Measurements from ENCODE around the gene NLN. TPM values are rescaled to one million over a fixed set of nuclear protein-coding genes. Genes with fewer than 3 reads are reported as not detected.
"Not testable (repeated sequence)": the region's sequence is repeated elsewhere in the genome, so short reads cannot be mapped to it uniquely, and the experiment has no call there.

NLN gene
- polyA plus RNA-seq, 1 experiment, result 15.4 TPM

DNA sequence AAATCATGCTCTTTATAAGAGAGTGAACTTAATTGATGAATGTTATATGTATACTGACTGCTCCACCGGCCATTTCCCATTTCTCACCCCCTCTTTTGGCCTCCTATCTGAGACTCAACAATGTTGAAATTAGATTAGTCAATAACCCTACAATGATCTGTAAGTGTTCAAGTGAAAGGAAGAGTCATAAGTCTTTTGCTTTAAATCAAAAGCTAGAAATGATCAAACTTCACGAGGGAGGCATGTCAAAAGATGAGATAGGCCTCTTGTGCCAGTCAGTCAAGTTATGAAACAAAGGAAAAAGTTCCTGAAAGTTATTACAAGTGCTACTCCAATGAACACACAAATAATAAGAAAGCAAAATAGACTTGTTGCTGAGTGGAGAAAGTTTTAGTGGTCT lies 83.1 kb downstream of the NLN start:
- no peak for DNase-seq (ENCODE audit: low read depth)
- POLR2A ChIA-PET, result no interaction called here
- TF ChIP-seq, protein P1, sequence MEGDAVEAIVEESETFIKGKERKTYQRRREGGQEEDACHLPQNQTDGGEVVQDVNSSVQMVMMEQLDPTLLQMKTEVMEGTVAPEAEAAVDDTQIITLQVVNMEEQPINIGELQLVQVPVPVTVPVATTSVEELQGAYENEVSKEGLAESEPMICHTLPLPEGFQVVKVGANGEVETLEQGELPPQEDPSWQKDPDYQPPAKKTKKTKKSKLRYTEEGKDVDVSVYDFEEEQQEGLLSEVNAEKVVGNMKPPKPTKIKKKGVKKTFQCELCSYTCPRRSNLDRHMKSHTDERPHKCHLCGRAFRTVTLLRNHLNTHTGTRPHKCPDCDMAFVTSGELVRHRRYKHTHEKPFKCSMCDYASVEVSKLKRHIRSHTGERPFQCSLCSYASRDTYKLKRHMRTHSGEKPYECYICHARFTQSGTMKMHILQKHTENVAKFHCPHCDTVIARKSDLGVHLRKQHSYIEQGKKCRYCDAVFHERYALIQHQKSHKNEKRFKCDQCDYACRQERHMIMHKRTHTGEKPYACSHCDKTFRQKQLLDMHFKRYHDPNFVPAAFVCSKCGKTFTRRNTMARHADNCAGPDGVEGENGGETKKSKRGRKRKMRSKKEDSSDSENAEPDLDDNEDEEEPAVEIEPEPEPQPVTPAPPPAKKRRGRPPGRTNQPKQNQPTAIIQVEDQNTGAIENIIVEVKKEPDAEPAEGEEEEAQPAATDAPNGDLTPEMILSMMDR (IDR thresholded peaks at IDR 0.05; ENCODE audit: insufficient read depth, low read depth, low read length), result no peak
- Histone ChIP-seq H3K27me3 (ENCODE audit: control insufficient read depth, insufficient read depth, low read length) (no peaks in the 10 kb centered on the region), H3K36me3 (ENCODE audit: control insufficient read depth, insufficient read depth, low read length) (no peaks in the 10 kb centered on the region), H3K4me3 (ENCODE audit: low read depth, low read length) (no peak overlapping the region)
- CTCF ChIA-PET, result interaction anchor here (1.4 kb wide), 1 partner anchor 18 kb away, joined by 5 read pairs; no protein-coding TSS in a partner anchor

DNA sequence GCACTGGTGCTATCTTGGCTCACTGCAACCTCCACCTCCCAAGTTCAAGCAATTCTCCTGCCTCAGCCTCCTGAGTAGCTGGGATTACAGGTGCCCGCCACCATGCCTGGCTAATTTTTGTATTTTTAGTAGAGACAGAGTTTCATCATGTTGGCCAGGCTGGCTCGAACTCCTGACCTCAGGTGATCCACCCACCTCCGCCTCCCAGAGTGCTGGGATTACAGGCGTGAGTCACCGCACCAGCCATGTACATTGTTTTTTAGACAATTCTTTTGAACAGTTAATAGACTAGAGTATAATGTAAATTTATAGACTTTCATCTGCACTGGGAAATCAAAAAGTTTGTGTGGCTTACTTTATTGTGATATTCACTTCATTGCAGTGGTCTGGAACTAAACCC lies 85.5 kb downstream of the NLN start:
- POLR2A ChIA-PET; H3K4me3 ChIP-seq (ENCODE audit: low read depth, low read length); CTCF ChIA-PET; H3K27me3 ChIP-seq (ENCODE audit: control insufficient read depth, insufficient read depth, low read length); DNase-seq (ENCODE audit: low read depth); H3K36me3 ChIP-seq (ENCODE audit: control insufficient read depth, insufficient read depth, low read length): not testable (repeated sequence)

DNA sequence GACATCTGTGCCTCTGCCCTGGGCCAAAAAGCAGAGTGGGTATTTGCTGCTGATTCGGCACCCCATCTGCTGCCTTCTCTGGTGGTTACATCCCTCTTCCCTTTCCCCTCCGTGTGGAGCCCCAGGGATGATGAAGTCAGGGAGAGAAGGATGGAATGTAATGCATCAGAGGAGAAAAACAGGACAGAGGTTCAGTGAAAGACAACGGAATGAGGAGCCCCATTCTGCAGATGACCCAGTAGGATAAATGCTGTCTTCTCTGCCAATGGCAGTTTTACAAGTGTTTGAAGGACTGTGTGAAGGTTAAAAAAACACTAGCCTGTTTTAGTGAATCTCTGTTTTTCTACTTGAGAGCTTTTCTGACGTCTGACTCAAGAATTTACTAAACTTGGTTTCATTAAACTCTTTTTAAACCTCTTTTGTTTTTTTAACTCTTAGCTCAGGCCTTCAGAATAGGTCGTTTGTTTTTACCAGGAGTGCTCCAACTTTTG lies 86.3 kb downstream of the NLN start:
- ChIA-PET CTCF (interaction anchor here (0.6 to 1.3 kb wide), 3 partner anchors 14 to 178 kb away, joined by 3 to 4 read pairs (median 3); no protein-coding TSS in a partner anchor), POLR2A (interaction anchor here (0.6 kb wide), 1 partner anchor 118 kb away, joined by 10 read pairs; the partner anchor contains the start of gene ERBIN)
- no peaks in the 10 kb centered on the region for H3K36me3 ChIP-seq (ENCODE audit: control insufficient read depth, insufficient read depth, low read length)
- DNase-seq (ENCODE audit: low read depth), result no peak
- TF ChIP-seq, protein P1 (IDR thresholded peaks at IDR 0.05; ENCODE audit: insufficient read depth, low read depth, low read length), result 0 out of 2 replicates have a peak, but pooled peaks have one; percentile 12
- 0 out of 2 replicates have a peak overlapping the region, but pooled peaks have one; percentile 1 for H3K4me3 ChIP-seq (ENCODE audit: low read depth, low read length)
- H3K27me3 ChIP-seq (ENCODE audit: control insufficient read depth, insufficient read depth, low read length), result no peaks in the 10 kb centered on the region

DNA sequence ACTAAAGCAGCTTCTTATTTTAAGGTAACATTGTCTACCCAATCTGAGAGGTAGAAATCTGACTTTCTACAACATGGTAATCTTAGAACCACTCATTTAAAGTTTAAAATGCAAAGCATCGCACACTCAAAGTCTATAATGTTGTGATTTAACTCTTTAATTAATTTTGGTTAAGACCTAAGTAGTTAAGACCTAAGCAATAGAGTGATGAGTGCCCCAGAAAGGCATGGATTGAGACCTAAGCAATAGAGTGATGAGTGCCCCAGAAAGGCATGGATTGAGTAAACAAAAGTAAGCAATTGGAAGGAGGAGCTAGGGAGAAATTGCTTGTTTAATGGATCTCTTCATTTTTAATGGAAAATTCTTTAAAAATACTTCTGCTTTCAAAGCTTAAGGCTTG lies 86.8 kb downstream of the NLN start:
- H3K27me3 ChIP-seq (ENCODE audit: control insufficient read depth, insufficient read depth, low read length), result no peaks in the 10 kb centered on the region
- ChIA-PET POLR2A (interaction anchor here (0.6 kb wide), 1 partner anchor 117 kb away, joined by 10 read pairs; the partner anchor contains the start of gene ERBIN), CTCF (interaction anchor here (0.6 to 1.3 kb wide), 3 partner anchors 13 to 178 kb away, joined by 3 to 4 read pairs (median 3); no protein-coding TSS in a partner anchor)
- DNase-seq (ENCODE audit: low read depth), result no peak
- TF ChIP-seq, protein P1 (IDR thresholded peaks at IDR 0.05; ENCODE audit: insufficient read depth, low read depth, low read length), result no peak
- H3K4me3 ChIP-seq (ENCODE audit: low read depth, low read length), result no peak overlapping the region
- no peaks in the 10 kb centered on the region for H3K36me3 ChIP-seq (ENCODE audit: control insufficient read depth, insufficient read depth, low read length)

DNA sequence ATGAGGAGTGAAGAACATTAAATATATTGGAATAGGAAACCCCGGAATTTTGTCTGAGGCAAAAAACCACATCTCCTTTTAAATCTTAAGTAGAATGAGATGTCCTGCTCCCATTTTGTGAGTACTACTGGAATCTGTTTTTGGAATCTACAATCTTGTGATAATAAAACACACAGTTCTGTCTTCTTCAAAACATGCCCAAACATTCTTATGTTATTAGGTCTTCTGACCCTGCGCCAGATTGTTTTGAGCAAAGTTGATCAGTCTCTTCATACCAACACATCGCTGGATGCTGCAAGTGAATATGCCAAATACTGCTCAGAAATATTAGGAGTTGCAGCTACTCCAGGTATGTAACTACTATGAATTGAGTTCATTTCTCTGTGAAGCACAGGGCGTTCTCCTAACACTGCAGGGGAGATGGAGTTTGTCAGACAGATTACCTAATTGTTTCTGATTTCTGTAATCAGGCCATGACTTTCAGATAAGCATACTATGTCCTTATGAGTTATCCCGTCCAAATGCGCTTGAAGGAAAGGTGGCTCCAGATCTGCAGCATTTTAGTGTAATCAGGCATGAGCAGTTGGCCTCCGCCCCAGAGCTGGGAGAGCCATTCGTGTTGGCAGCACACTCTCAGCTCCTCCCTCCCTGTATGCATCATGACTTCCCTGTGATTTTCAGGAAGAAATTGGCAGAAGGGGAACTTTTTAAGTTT lies 88.0 kb downstream of the NLN start:
- DNase-seq (ENCODE audit: low read depth), result peak; percentile 60
- Histone ChIP-seq H3K36me3 (ENCODE audit: control insufficient read depth, insufficient read depth, low read length) (no peaks in the 10 kb centered on the region), H3K27me3 (ENCODE audit: control insufficient read depth, insufficient read depth, low read length) (no peaks in the 10 kb centered on the region), H3K4me3 (ENCODE audit: low read depth, low read length) (no peak overlapping the region)
- TF ChIP-seq, protein P1 (IDR thresholded peaks at IDR 0.05; ENCODE audit: insufficient read depth, low read depth, low read length), result no peak
- CTCF ChIA-PET, result interaction anchor here (0.6 to 0.7 kb wide), 3 partner anchors 10 to 49 kb away, joined by 3 read pairs; no protein-coding TSS in a partner anchor
- POLR2A ChIA-PET, result interaction anchor here (0.5 kb wide), 1 partner anchor 52 kb away, joined by 4 read pairs; no protein-coding TSS in a partner anchor
